DOHH2 (cell line): ENCODE measurements around the gene DDX60.
"Not testable (repeated sequence)": the region's sequence is repeated elsewhere in the genome, so short reads cannot be mapped to it uniquely, and the experiment has no call there.

Experiments
- H3F3A ChIP-seq: fragments of 200-600 bp; sonication (generic), shearing (Covaris generic); 2 replicates; pipeline ENCODE4 v1.6.0; 2016; ENCODE audit warnings: antibody characterized with exemption, mild to moderate bottlenecking; ENCODE audit not compliant: control insufficient read depth, insufficient read depth
- H3K27ac ChIP-seq: fragments of 200-600 bp; sonication (generic); 2 replicates; pipeline ENCODE4 v1.5.1; 2014; ENCODE audit warnings: low read depth, mild to moderate bottlenecking, low read length, moderate library complexity
- H3K27me3 ChIP-seq: fragments of 200-600 bp; sonication (generic); 2 replicates; pipeline ENCODE4 v1.6.1; 2014; ENCODE audit warnings: mild to moderate bottlenecking, low read length, mixed read lengths; ENCODE audit not compliant: control insufficient read depth
- H3K36me3 ChIP-seq: fragments of 200-600 bp; sonication (generic); 2 replicates; pipeline ENCODE4 v1.6.1; 2014; ENCODE audit warnings: mild to moderate bottlenecking, low read length, moderate library complexity, mixed read lengths; ENCODE audit not compliant: control insufficient read depth
- H3K4me1 ChIP-seq: fragments of 200-600 bp; sonication (generic); 2 replicates; pipeline ENCODE4 v1.6.1; 2014; ENCODE audit warnings: mild to moderate bottlenecking, low read length, mixed read lengths; ENCODE audit not compliant: control insufficient read depth
- H3K4me2 ChIP-seq: fragments of 200-600 bp; sonication (generic); 2 replicates; pipeline ENCODE4 v1.6.0; 2014; ENCODE audit warnings: mild to moderate bottlenecking, low read length, moderate library complexity
- H3K4me3 ChIP-seq: fragments of 200-600 bp; sonication (generic); 2 replicates; pipeline ENCODE4 v1.5.1; 2014; ENCODE audit warnings: mild to moderate bottlenecking, low read length, mixed read lengths
- H3K79me2 ChIP-seq: fragments of 200-600 bp; sonication (generic); 2 replicates; pipeline ENCODE4 v1.6.1; 2014; ENCODE audit warnings: mild to moderate bottlenecking, low read length, mixed read lengths; ENCODE audit not compliant: control insufficient read depth
- H3K9me2 ChIP-seq: fragments of 200-600 bp; sonication (generic); replicated peaks from 2 replicates; pipeline ENCODE4 v1.6.1; 2014; ENCODE audit warnings: mild to moderate bottlenecking, low read length, mixed read lengths; ENCODE audit not compliant: control insufficient read depth
- H3K9me3 ChIP-seq: fragments of 200-600 bp; sonication (generic); 2 replicates; pipeline ENCODE4 v1.6.1; 2014; ENCODE audit warnings: antibody characterized with exemption, low read length, mixed read lengths; ENCODE audit not compliant: control insufficient read depth, insufficient read depth
- H4K20me1 ChIP-seq: fragments of 200-600 bp; sonication (generic); 2 replicates; pipeline ENCODE4 v1.6.0; 2014; ENCODE audit warnings: low read depth, mild to moderate bottlenecking, antibody characterized with exemption, low read length, moderate library complexity; ENCODE audit not compliant: control insufficient read depth, insufficient read depth
- CTCF ChIP-seq: fragments of 200-600 bp; sonication (generic); IDR thresholded peaks from one replicate; pipeline ENCODE4 v1.5.1; 2014; ENCODE audit warnings: antibody characterized with exemption, mild to moderate bottlenecking, low read depth, low read length; ENCODE audit not compliant: poor library complexity, severe bottlenecking
- EZH2phosphoT487 ChIP-seq: fragments of 200-600 bp; sonication (generic); IDR thresholded peaks from 2 replicates; pipeline ENCODE4 v1.6.1; 2017; ENCODE audit warnings: borderline replicate concordance, mild to moderate bottlenecking, antibody characterized with exemption, low read length, moderate library complexity, mixed read lengths

The DDX60 gene

GRCh38 chr4:168309781-168310180, 8.8 kb downstream of the DDX60 start:
- TF ChIP-seq CTCF = no peak
- TF ChIP-seq EZH2phosphoT487 = no peak
- Histone ChIP-seq H3F3A (no peaks in the 10 kb centered on the region), H3K4me2 (no peak overlapping the region), H3K4me1 (no peaks in the 10 kb centered on the region), H3K79me2 (no peaks in the 10 kb centered on the region), H3K9me2 (no peaks in the 10 kb centered on the region), H3K27ac (no peak overlapping the region), H3K36me3 (no peaks in the 10 kb centered on the region), H3K9me3 (no peaks in the 10 kb centered on the region), H3K27me3 (no peaks in the 10 kb centered on the region), H3K4me3 (no peak overlapping the region), H4K20me1 (no peaks in the 10 kb centered on the region)

GRCh38 chr4:168308912-168309311, 9.6 kb downstream of the DDX60 start:
- Histone ChIP-seq H3K36me3 (no peaks in the 10 kb centered on the region), H4K20me1 (no peaks in the 10 kb centered on the region), H3K27me3 (no peaks in the 10 kb centered on the region), H3K79me2 (no peaks in the 10 kb centered on the region), H3K27ac (no peak overlapping the region), H3K4me1 (no peaks in the 10 kb centered on the region), H3F3A (no peaks in the 10 kb centered on the region), H3K9me3 (no peaks in the 10 kb centered on the region), H3K4me3 (no peak overlapping the region), H3K4me2 (no peak overlapping the region), H3K9me2 (no peaks in the 10 kb centered on the region)
- TF ChIP-seq EZH2phosphoT487 = no peak
- TF ChIP-seq CTCF = no peak

GRCh38 chr4:168306476-168306875, 12.1 kb downstream of the DDX60 start:
- no peaks in the 10 kb centered on the region for H3K79me2 ChIP-seq
- no peaks in the 10 kb centered on the region for H3K36me3 ChIP-seq
- H3K9me2 ChIP-seq = no peaks in the 10 kb centered on the region
- no peaks in the 10 kb centered on the region for H3K4me1 ChIP-seq
- TF ChIP-seq CTCF = no peak
- TF ChIP-seq EZH2phosphoT487 = no peak
- no peak overlapping the region for H3K27ac ChIP-seq
- H3K4me2 ChIP-seq = no peak overlapping the region
- H4K20me1 ChIP-seq = no peaks in the 10 kb centered on the region
- no peaks in the 10 kb centered on the region for H3K27me3 ChIP-seq
- no peak overlapping the region for H3K4me3 ChIP-seq
- no peaks in the 10 kb centered on the region for H3K9me3 ChIP-seq
- no peaks in the 10 kb centered on the region for H3F3A ChIP-seq

GRCh38 chr4:168304744-168305459, 13.7 kb downstream of the DDX60 start:
- Histone ChIP-seq H4K20me1 (no peaks in the 10 kb centered on the region), H3K36me3 (no peaks in the 10 kb centered on the region), H3K4me3 (no peak overlapping the region)

GRCh38 chr4:168303430-168303829, 15.1 kb downstream of the DDX60 start:
- H3K27me3 ChIP-seq, H3K27ac ChIP-seq, H3K9me3 ChIP-seq, H3K9me2 ChIP-seq, H3K4me1 ChIP-seq, H3F3A ChIP-seq, H4K20me1 ChIP-seq, H3K4me3 ChIP-seq, H3K4me2 ChIP-seq, H3K36me3 ChIP-seq, H3K79me2 ChIP-seq: not testable (repeated sequence)

More at GRCh38 chr4:168304744-168305459, 13.7 kb downstream of the DDX60 start:
- H3K27me3 ChIP-seq = no peaks in the 10 kb centered on the region
- no peaks in the 10 kb centered on the region for H3K9me2 ChIP-seq
- no peak overlapping the region for H3K27ac ChIP-seq
- H3K4me2 ChIP-seq = no peak overlapping the region
- no peak for TF ChIP-seq CTCF
- no peak for TF ChIP-seq EZH2phosphoT487
- no peaks in the 10 kb centered on the region for H3K9me3 ChIP-seq
- H3K4me1 ChIP-seq = no peaks in the 10 kb centered on the region
- H3F3A ChIP-seq = no peaks in the 10 kb centered on the region
- no peaks in the 10 kb centered on the region for H3K79me2 ChIP-seq
